GM12873 (cell line): ENCODE measurements around the gene DIAPH1.

Source experiments
- CTCF ChIP-seq: IDR thresholded peaks from 2 replicates; pipeline ENCODE4 v1.5.1; 2012; ENCODE audit warnings: low read depth, mild to moderate bottlenecking, moderate library complexity, low read length, control low read depth; ENCODE audit not compliant: insufficient read depth; ENCODE audit errors: missing control alignments

DIAPH1 gene

GRCh38 chr5:141634720-141635119 is 15.9 kb upstream of the DIAPH1 start:
- no peak for TF ChIP-seq CTCF

- TF ChIP-seq CTCF, result no peak
Observed at GRCh38 chr5:141633871-141634561, 15.2 kb upstream of the DIAPH1 start.

GRCh38 chr5:141632650-141633049 is 13.8 kb upstream of the DIAPH1 start:
- no peak for TF ChIP-seq CTCF

- TF ChIP-seq CTCF, result no peak
Observed at GRCh38 chr5:141630570-141631140, 11.9 kb upstream of the DIAPH1 start.

- no peak for TF ChIP-seq CTCF
Observed at GRCh38 chr5:141628175-141628788, 9.5 kb upstream of the DIAPH1 start.

- no peak for TF ChIP-seq CTCF
Observed at GRCh38 chr5:141623611-141624010, 4.8 kb upstream of the DIAPH1 start.

GRCh38 chr5:141623186-141623585 is 4.4 kb upstream of the DIAPH1 start:
- TF ChIP-seq CTCF, result no peak
